H1 (cell line): ENCODE results near the gene RIBC2. TPM values are rescaled to one million over a fixed set of nuclear protein-coding genes. Genes with fewer than 3 reads are reported as not detected.
A peak's percentile ranks its signal among the peaks of the same experiment; 100 is the strongest.

Experiments
- CTCF ChIA-PET: fragments of 300-600 bp; sonication (Branson Sonifier 250); formaldehyde crosslinking; loops from one replicate; lab custom pipeline; 2021; ENCODE audit not compliant: partially characterized antibody; lab: Charles Lee
- POLR2A ChIA-PET: fragments of 300-600 bp; sonication (Branson Sonifier 250); formaldehyde crosslinking; loops from one replicate; lab custom pipeline; 2021; ENCODE audit warnings: inconsistent platforms; ENCODE audit not compliant: partially characterized antibody; lab: Charles Lee
- DNase-seq, 2 experiments: peaks; one replicate each; pipeline versions ENCODE4 v3.0.0 to v3.0.0-alpha.2; 2010 to 2022; ENCODE audit warnings: low spot score in 2 of 2, low read depth in 1 of 2, mixed read lengths in 1 of 2
- FAIRE-seq: peaks from 2 replicates; lab custom pipeline; 2011; peaks lifted over from hg19 to GRCh38; lab: Jason Lieb, UNC
- H2AFZ ChIP-seq: 2 replicates; pipeline ENCODE4 v1.8.1; 2012; ENCODE audit warnings: low read length, inconsistent platforms
- H2AK5ac ChIP-seq: 2 replicates; pipeline ENCODE4 v1.6.1; 2013; ENCODE audit warnings: low read depth, low read length
- H2BK120ac ChIP-seq: replicated peaks from 2 replicates; pipeline ENCODE3; 2013; ENCODE audit warnings: low read depth, low read length, inconsistent platforms
- H2BK12ac ChIP-seq: 2 replicates; pipeline ENCODE4 v1.6.1; 2013; ENCODE audit warnings: low read depth, low read length
- H2BK15ac ChIP-seq: 2 replicates; pipeline ENCODE4 v1.6.1; 2013; ENCODE audit warnings: low read length
- H2BK20ac ChIP-seq: 2 replicates; pipeline ENCODE4 v1.6.1; 2013; ENCODE audit warnings: low read length
- H2BK5ac ChIP-seq: 2 replicates; pipeline ENCODE4 v1.6.1; 2013; ENCODE audit warnings: low read depth, low read length
- H3K14ac ChIP-seq: 2 replicates; pipeline ENCODE4 v1.6.1; 2013; ENCODE audit warnings: inconsistent platforms; ENCODE audit not compliant: insufficient read length
- H3K18ac ChIP-seq: 2 replicates; pipeline ENCODE4 v1.6.1; 2013; ENCODE audit warnings: low read length; ENCODE audit errors: extremely low read depth
- H3K23ac ChIP-seq: 2 replicates; pipeline ENCODE4 v1.6.1; 2013; ENCODE audit warnings: inconsistent platforms; ENCODE audit not compliant: insufficient read length
- H3K23me2 ChIP-seq: 2 replicates; pipeline ENCODE4 v1.6.1; 2013; ENCODE audit warnings: low read depth, low read length
- H3K27ac ChIP-seq: 2 replicates; pipeline ENCODE4 v1.6.1; 2011; ENCODE audit warnings: low read depth, low read length, inconsistent platforms
- H3K27me3 ChIP-seq, 4 experiments: replicated peaks in 1 of 4; 1 replicate in 1 of 4; 2 replicates in 3 of 4; pipeline versions ENCODE4 v1.6.1 to v1.8.1; 2011 to 2013; ENCODE audit warnings: low read length in 3 of 4, mild to moderate bottlenecking in 3 of 4, inconsistent platforms in 2 of 4, mixed read lengths in 2 of 4, moderate library complexity in 1 of 4; ENCODE audit not compliant: control insufficient read depth in 3 of 4, insufficient read depth in 3 of 4; ENCODE audit errors: extremely low read depth in 1 of 4
- H3K36me3 ChIP-seq, 4 experiments: 2 replicates each; pipeline versions ENCODE4 v1.6.1 to v1.8.1; 2011 to 2013; ENCODE audit warnings: mild to moderate bottlenecking in 4 of 4, low read length in 3 of 4, moderate library complexity in 2 of 4, control low read depth in 1 of 4, inconsistent platforms in 1 of 4; ENCODE audit not compliant: insufficient read depth in 4 of 4, control insufficient read depth in 2 of 4
- H3K4ac ChIP-seq: replicated peaks from 2 replicates; pipeline ENCODE3; 2013; ENCODE audit warnings: low read length, low read depth, mixed read lengths, inconsistent platforms; ENCODE audit not compliant: insufficient read length
- H3K4me1 ChIP-seq, 4 experiments: replicated peaks in 1 of 4; 1 replicate in 1 of 4; 2 replicates in 3 of 4; pipeline versions ENCODE4 v1.6.1 to v1.8.1; 2011 to 2013; ENCODE audit warnings: low read length in 3 of 4, inconsistent platforms in 2 of 4, mixed read lengths in 1 of 4; ENCODE audit not compliant: insufficient read depth in 4 of 4, control insufficient read depth in 3 of 4
- H3K4me2 ChIP-seq, 2 experiments: 2 replicates each; pipeline versions ENCODE4 v1.6.1 to v1.8.1; 2011 to 2013; ENCODE audit warnings: low read depth in 2 of 2, low read length in 2 of 2, control low read depth in 1 of 2, inconsistent platforms in 1 of 2, mild to moderate bottlenecking in 1 of 2; ENCODE audit not compliant: insufficient read depth in 1 of 2
- H3K4me3 ChIP-seq, 4 experiments: fragments of 200-600, 300-600 bp in 1 of 4; sonication (generic), shearing (Covaris generic), sonication (Bioruptor Twin) in 1 of 4; 2 replicates each; pipeline versions ENCODE4 v1.5.1 to v1.8.1; 2011 to 2016; ENCODE audit warnings: low read length in 4 of 4, low read depth in 3 of 4, control low read depth in 2 of 4, inconsistent platforms in 2 of 4, mild to moderate bottlenecking in 2 of 4, mixed read lengths in 1 of 4, moderate library complexity in 1 of 4; ENCODE audit not compliant: insufficient read depth in 2 of 4; ENCODE audit errors: extremely low read depth in 1 of 4
- H3K56ac ChIP-seq: replicated peaks from 2 replicates; pipeline ENCODE3; 2013; ENCODE audit warnings: low read depth, mild to moderate bottlenecking, mixed read lengths, low read length, inconsistent platforms; ENCODE audit not compliant: insufficient read length
- H3K79me1 ChIP-seq: 2 replicates; pipeline ENCODE4 v1.6.1; 2013; ENCODE audit warnings: low read depth, low read length, control low read depth
- H3K79me2 ChIP-seq, 2 experiments: 2 replicates each; pipeline versions ENCODE4 v1.6.1 to v1.8.1; 2012 to 2013; ENCODE audit warnings: low read length in 2 of 2, mild to moderate bottlenecking in 2 of 2, inconsistent platforms in 1 of 2; ENCODE audit not compliant: insufficient read depth in 2 of 2, control insufficient read depth in 1 of 2
- H3K9ac ChIP-seq, 4 experiments: replicated peaks in 1 of 4; 1 replicate in 1 of 4; 2 replicates in 3 of 4; pipeline versions ENCODE4 v1.6.1 to v1.8.1; 2011 to 2013; ENCODE audit warnings: low read depth in 3 of 4, low read length in 3 of 4, control low read depth in 2 of 4, mild to moderate bottlenecking in 2 of 4, moderate library complexity in 2 of 4, inconsistent platforms in 1 of 4; ENCODE audit errors: extremely low read depth in 1 of 4
- H3K9me3 ChIP-seq, 2 experiments: 2 replicates each; pipeline versions ENCODE4 v1.6.1 to v1.8.1; 2012 to 2013; ENCODE audit warnings: mild to moderate bottlenecking in 2 of 2, moderate library complexity in 2 of 2, control low read depth in 1 of 2, inconsistent platforms in 1 of 2, low read depth in 1 of 2, low read length in 1 of 2, mixed read lengths in 1 of 2; ENCODE audit not compliant: insufficient read depth in 2 of 2
- H4K20me1 ChIP-seq, 2 experiments: replicated peaks in 1 of 2; 2 replicates each; pipeline versions ENCODE3 to v1.8.1; 2011 to 2013; ENCODE audit warnings: inconsistent platforms in 2 of 2, low read length in 2 of 2, mild to moderate bottlenecking in 1 of 2; ENCODE audit not compliant: insufficient read depth in 2 of 2, control insufficient read depth in 1 of 2
- H4K5ac ChIP-seq: 2 replicates; pipeline ENCODE4 v1.6.1; 2013; ENCODE audit warnings: low read length, low read depth, mixed read lengths, inconsistent platforms; ENCODE audit not compliant: insufficient read length
- H4K8ac ChIP-seq: 2 replicates; pipeline ENCODE4 v1.8.0; 2013; ENCODE audit warnings: mild to moderate bottlenecking, moderate library complexity, low read length, inconsistent platforms; ENCODE audit not compliant: insufficient read depth; ENCODE audit errors: extremely low read depth
- H4K91ac ChIP-seq: replicated peaks from 2 replicates; pipeline ENCODE3; 2013; ENCODE audit warnings: low read length, mixed read lengths, inconsistent platforms; ENCODE audit not compliant: insufficient read length
- BCL11A ChIP-seq, 2 experiments: IDR thresholded peaks; one replicate each; pipeline ENCODE4 v1.6.1; 2011; ENCODE audit warnings: low read depth in 2 of 2, low read length in 2 of 2, mild to moderate bottlenecking in 2 of 2
- CHD1 ChIP-seq: IDR thresholded peaks from 2 replicates; pipeline ENCODE4 v1.6.1; 2012; ENCODE audit warnings: low read depth, low read length, improper control_type of control experiment
- SIX5 ChIP-seq: IDR thresholded peaks from 2 replicates; pipeline ENCODE4 v1.6.1; 2011; ENCODE audit warnings: mild to moderate bottlenecking, low read depth, low read length
- WGBS, 2 experiments: shearing (Covaris generic) in 1 of 2; methylation state at CpG; one replicate each; pipeline versions ENCODE4 v1.1.6 to v1.1.7; 2013 to 2015; ENCODE audit warnings: low lambda C conversion rate in 2 of 2, mixed read lengths in 2 of 2, inconsistent platforms in 1 of 2, low coverage in 1 of 2, missing lambda C conversion rate in 1 of 2; ENCODE audit not compliant: insufficient replicate concordance in 2 of 2, insufficient coverage in 1 of 2, insufficient read length in 1 of 2; ENCODE audit errors: extremely low coverage in 1 of 2, missing lambda C conversion rate in 1 of 2; 5-methylcytosine and 5-hydroxymethylcytosine counted together
- polyA plus RNA-seq, 7 experiments: library from polyadenylated mRNA; depleted of rRNA in 3 of 7; stranded (reverse) in 5 of 7; unstranded in 2 of 7; fragments of >200 nt in 5 of 7; fragments of 200-250 nt in 2 of 7; gene quantifications; 1 replicate in 5 of 7; 2 replicates in 1 of 7; 4 replicates in 1 of 7; pipeline versions ENCODE4 v1.2.1 to v1.2.3, GENCODE V29; 2011 to 2013; ENCODE audit warnings: missing spikeins in 2 of 7, mixed read lengths in 2 of 7
- total RNA-seq: library from RNA; stranded (reverse); fragmentation: NEBNext Ultra II Directional; extraction: Animal tissue kit (Norgen Biotek cat#: 25700); gene quantifications from 2 replicates; pipeline ENCODE4 v1.2.1, GENCODE V29; 2021

Gene RIBC2
- total and polyA plus RNA-seq, 2 of the 8 experiments (the other 6 are each of a cell fraction or from before 2014, with no cell fraction given), result 0.79 to 2.1 TPM

- FAIRE-seq (peak; percentile 93), DNase-seq (peak; percentile 74 to 93)
- H3K14ac ChIP-seq, result no peak overlapping the region
- H2BK12ac ChIP-seq, result 0 out of 2 replicates have a peak overlapping the region, but pooled peaks have one; percentile 11
- no peaks in the 10 kb centered on the region for H3K9me3 ChIP-seq
- H3K79me1 ChIP-seq, result no peaks in the 10 kb centered on the region
- H3K4me3 ChIP-seq, result no peak overlapping the region
- CTCF ChIA-PET, result interaction anchor here (0.7 to 1.7 kb wide), 3 partner anchors 10 to 150 kb away, joined by 3 to 7 read pairs (median 3); no protein-coding TSS in a partner anchor
- H3K79me2 ChIP-seq, result no peaks in the 10 kb centered on the region
- H4K5ac ChIP-seq, result no peak overlapping the region
- no peak overlapping the region for H2BK20ac ChIP-seq
- POLR2A ChIA-PET, result no interaction called here
- no peak overlapping the region for H3K56ac ChIP-seq
- H4K20me1 ChIP-seq, result peaks cover 0 to 2% of the 10 kb centered on the region in 2 experiments
- no peak overlapping the region for H3K27ac ChIP-seq
- no peak overlapping the region for H2AK5ac ChIP-seq
- no peak overlapping the region for H3K9ac ChIP-seq
- no peak overlapping the region for H2BK120ac ChIP-seq
- H3K27me3 ChIP-seq, result no peaks in the 10 kb centered on the region
- no peaks in the 10 kb centered on the region for H3K23me2 ChIP-seq
- H2BK15ac ChIP-seq, result no peak overlapping the region
- H2AFZ ChIP-seq, result peak overlapping the region; percentile 93; the same call in 1 of the 2 replicates
- no peak overlapping the region for H3K18ac ChIP-seq
- H2BK5ac ChIP-seq, result no peak overlapping the region; the same call in 1 of the 2 replicates
- H4K8ac ChIP-seq, result 0 out of 2 replicates have a peak overlapping the region, but pooled peaks have one; percentile 12
- peaks cover 0 to 5% (median 0%) of the 10 kb centered on the region in 4 experiments; a peak in 1 of 7 replicates for H3K4me1 ChIP-seq
- 26% methylated on average over 20 of the region's 20 CpGs; no CpG with 5 or more reads in 1 of the 2 experiments for WGBS, 2 experiments
- no peaks in the 10 kb centered on the region for H3K36me3 ChIP-seq
- H4K91ac ChIP-seq, result no peak overlapping the region
- no peak overlapping the region; a peak in 1 of 4 replicates for H3K4me2 ChIP-seq
- H3K23ac ChIP-seq, result no peak overlapping the region
- H3K4ac ChIP-seq, result no peak overlapping the region
- no peak for TF ChIP-seq CHD1
- no peak for TF ChIP-seq SIX5
- no peak for TF ChIP-seq BCL11A (IDR thresholded peaks at IDR 0.05; ENCODE audit: low read depth in 2 of 2, low read length in 2 of 2)
These were observed 22.1 kb downstream of the RIBC2 start for GRCh38 chr22:45435544-45436139.
